Endodermal cell (in vitro differentiated cells): ENCODE measurements around the gene HEXB. TPM values are rescaled to one million over a fixed set of nuclear protein-coding genes. Genes with fewer than 3 reads are reported as not detected.

Source experiments
- DNase-seq: peaks from one replicate; pipeline ENCODE4 v3.0.0-alpha.2; 2017
- H3K27ac ChIP-seq: 2 replicates; pipeline ENCODE4 v1.5.1; 2013; ENCODE audit warnings: mild to moderate bottlenecking, low read depth, low read length, moderate library complexity
- H3K27me3 ChIP-seq: 2 replicates; pipeline ENCODE4 v1.6.1; 2013; ENCODE audit warnings: mild to moderate bottlenecking, low read length, moderate library complexity; ENCODE audit not compliant: insufficient read depth, control insufficient read depth, poor library complexity, severe bottlenecking
- H3K36me3 ChIP-seq: 2 replicates; pipeline ENCODE4 v1.7.0; 2013; ENCODE audit warnings: mild to moderate bottlenecking, low read length, moderate library complexity; ENCODE audit not compliant: control insufficient read depth, insufficient read depth
- H3K4me1 ChIP-seq: one replicate; pipeline ENCODE4 v1.7.0; 2013; ENCODE audit warnings: low read length; ENCODE audit not compliant: control insufficient read depth, insufficient read depth
- H3K4me3 ChIP-seq: 2 replicates; pipeline ENCODE4 v1.5.1; 2013; ENCODE audit warnings: mild to moderate bottlenecking, low read length, moderate library complexity
- H3K9ac ChIP-seq: 2 replicates; pipeline ENCODE4 v1.6.1; 2013; ENCODE audit warnings: mild to moderate bottlenecking, low read length, moderate library complexity; ENCODE audit not compliant: poor library complexity, severe bottlenecking; ENCODE audit errors: extremely low read depth
- H3K9me3 ChIP-seq: 2 replicates; pipeline ENCODE4 v1.6.1; 2013; ENCODE audit warnings: mild to moderate bottlenecking, low read length, moderate library complexity; ENCODE audit not compliant: control insufficient read depth
- H3K27ac Mint-ChIP-seq: 2 replicates; pipeline ENCODE4 v1.8.0; 2020; ENCODE audit warnings: mixed read lengths
- H3K27me3 Mint-ChIP-seq: 2 replicates; pipeline ENCODE4 v1.8.0; 2021; ENCODE audit warnings: mild to moderate bottlenecking, mixed read lengths; ENCODE audit not compliant: insufficient read depth
- H3K36me3 Mint-ChIP-seq: 2 replicates; pipeline ENCODE4 v1.8.0; 2020; ENCODE audit warnings: low read depth, mixed read lengths
- H3K4me1 Mint-ChIP-seq: 2 replicates; pipeline ENCODE4 v1.8.0; 2020; ENCODE audit warnings: mixed read lengths
- H3K4me3 Mint-ChIP-seq: 2 replicates; pipeline ENCODE4 v1.8.0; 2020; ENCODE audit warnings: mild to moderate bottlenecking, moderate library complexity, mixed read lengths
- H3K9me3 Mint-ChIP-seq: 2 replicates; pipeline ENCODE4 v1.8.0; 2020; ENCODE audit warnings: mild to moderate bottlenecking, mixed read lengths
- WGBS, 2 experiments: methylation state at CpG; one replicate each; pipeline versions ENCODE4 v1.1.5 to v1.1.7; 2013; ENCODE audit warnings: missing lambda C conversion rate in 2 of 2, mixed read lengths in 1 of 2; ENCODE audit not compliant: insufficient coverage in 1 of 2, insufficient read length in 1 of 2; 5-methylcytosine and 5-hydroxymethylcytosine counted together
- total RNA-seq, 2 donors: library from RNA; stranded (reverse); fragmentation: NEBNext Ultra II Directional in 1 of 2; extraction: Animal tissue kit (Norgen Biotek cat#: 25700) in 1 of 2; gene quantifications; 2 replicates in 1 of 2; 3 replicates in 1 of 2; pipeline ENCODE4 v1.2.1, GENCODE V29; 2021
- TF ChIP-seq, protein P1 (sequence below): fragments of 200-600 bp; sonication (generic); conservative IDR thresholded peaks from 2 replicates; pipeline ENCODE4 v1.5.0; 2021; ENCODE audit warnings: antibody characterized with exemption, mild to moderate bottlenecking

The HEXB gene
- total RNA-seq, 2 donors from 2014 or later = 68.4 to 112 TPM

DNA sequence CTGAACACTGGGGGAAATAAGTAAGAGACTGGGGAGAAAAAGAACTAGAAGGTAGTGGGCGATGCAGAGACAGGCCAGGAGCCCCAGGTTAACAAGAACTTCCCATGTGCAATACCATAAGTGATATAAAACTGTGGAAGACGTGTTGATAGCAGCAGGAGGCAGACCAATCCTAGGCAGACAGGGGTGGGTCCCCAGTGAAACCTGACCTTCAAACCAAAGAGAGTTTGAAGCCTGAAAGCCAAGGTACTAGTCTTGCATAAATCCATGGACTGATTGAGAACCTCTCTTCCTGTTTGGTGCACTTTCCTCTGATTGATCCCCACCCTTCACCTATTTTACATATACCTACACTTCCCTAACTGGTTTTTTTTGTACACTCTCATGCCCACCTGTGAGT, 15.2 kb upstream of the HEXB start:
- DNase-seq = no peak
- Histone ChIP-seq H3K9me3 (peaks cover 5% of the 10 kb centered on the region), H3K36me3 (no peaks in the 10 kb centered on the region), H3K27ac (no peak overlapping the region), H3K4me1 (no peaks in the 10 kb centered on the region), H3K27me3 (no peaks in the 10 kb centered on the region), H3K9ac (no peak overlapping the region), H3K4me3 (no peak overlapping the region)
- Mint-ChIP-seq H3K36me3 (no peaks in the 10 kb centered on the region), H3K4me3 (no peak overlapping the region), H3K9me3 (no peaks in the 10 kb centered on the region), H3K27me3 (no peaks in the 10 kb centered on the region), H3K4me1 (peaks cover 5% of the 10 kb centered on the region), H3K27ac (no peak overlapping the region)
- TF ChIP-seq, protein P1, sequence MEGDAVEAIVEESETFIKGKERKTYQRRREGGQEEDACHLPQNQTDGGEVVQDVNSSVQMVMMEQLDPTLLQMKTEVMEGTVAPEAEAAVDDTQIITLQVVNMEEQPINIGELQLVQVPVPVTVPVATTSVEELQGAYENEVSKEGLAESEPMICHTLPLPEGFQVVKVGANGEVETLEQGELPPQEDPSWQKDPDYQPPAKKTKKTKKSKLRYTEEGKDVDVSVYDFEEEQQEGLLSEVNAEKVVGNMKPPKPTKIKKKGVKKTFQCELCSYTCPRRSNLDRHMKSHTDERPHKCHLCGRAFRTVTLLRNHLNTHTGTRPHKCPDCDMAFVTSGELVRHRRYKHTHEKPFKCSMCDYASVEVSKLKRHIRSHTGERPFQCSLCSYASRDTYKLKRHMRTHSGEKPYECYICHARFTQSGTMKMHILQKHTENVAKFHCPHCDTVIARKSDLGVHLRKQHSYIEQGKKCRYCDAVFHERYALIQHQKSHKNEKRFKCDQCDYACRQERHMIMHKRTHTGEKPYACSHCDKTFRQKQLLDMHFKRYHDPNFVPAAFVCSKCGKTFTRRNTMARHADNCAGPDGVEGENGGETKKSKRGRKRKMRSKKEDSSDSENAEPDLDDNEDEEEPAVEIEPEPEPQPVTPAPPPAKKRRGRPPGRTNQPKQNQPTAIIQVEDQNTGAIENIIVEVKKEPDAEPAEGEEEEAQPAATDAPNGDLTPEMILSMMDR = no peak
- 93 to 94% methylated on average over 2 of the region's 2 CpGs for WGBS, 2 experiments

DNA sequence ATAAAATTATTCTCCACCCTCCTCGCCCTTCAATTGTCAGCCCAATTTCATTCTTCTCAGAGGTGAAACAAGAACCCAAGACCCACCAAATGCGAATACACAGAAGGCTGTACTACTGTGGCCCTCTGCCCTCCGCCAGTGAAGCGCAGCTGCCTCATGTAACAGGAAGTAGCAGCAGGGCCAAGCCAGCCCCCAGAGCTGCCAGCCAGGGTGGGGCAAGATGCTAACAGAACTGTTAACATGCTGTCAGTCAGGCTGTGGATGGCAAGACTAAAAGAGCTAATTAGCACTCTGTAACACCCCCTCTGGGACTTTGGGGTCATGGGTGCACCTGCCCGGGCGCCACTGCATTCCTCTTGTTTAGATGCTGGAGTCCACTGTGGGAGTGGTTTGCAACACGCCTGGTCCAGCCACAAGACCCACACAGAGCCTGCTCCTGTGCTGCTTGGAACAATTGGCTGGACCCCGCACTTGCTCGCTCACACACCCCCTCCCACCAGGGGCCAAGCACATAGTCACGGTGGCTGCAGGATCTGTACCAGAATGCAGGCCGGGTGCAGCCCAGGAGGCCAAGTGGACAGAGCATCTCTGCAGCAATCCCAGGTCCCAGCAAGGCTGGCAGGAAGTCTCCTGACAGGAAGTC, 14.5 kb upstream of the HEXB start:
- H3K4me1 Mint-ChIP-seq = peaks cover 5% of the 10 kb centered on the region
- H3K9me3 Mint-ChIP-seq = no peaks in the 10 kb centered on the region
- Histone ChIP-seq H3K4me1 (no peaks in the 10 kb centered on the region), H3K27ac (no peak overlapping the region), H3K27me3 (no peaks in the 10 kb centered on the region), H3K9ac (no peak overlapping the region), H3K36me3 (no peaks in the 10 kb centered on the region), H3K9me3 (peaks cover 5% of the 10 kb centered on the region), H3K4me3 (no peak overlapping the region)
- H3K27ac Mint-ChIP-seq = no peak overlapping the region
- WGBS, 2 experiments = 89 to 94% methylated on average over 5 to 11 of the region's 11 CpGs
- no peaks in the 10 kb centered on the region for H3K27me3 Mint-ChIP-seq
- DNase-seq = no peak
- TF ChIP-seq, protein P1 = no peak
- no peaks in the 10 kb centered on the region for H3K36me3 Mint-ChIP-seq
- H3K4me3 Mint-ChIP-seq = no peak overlapping the region

DNA sequence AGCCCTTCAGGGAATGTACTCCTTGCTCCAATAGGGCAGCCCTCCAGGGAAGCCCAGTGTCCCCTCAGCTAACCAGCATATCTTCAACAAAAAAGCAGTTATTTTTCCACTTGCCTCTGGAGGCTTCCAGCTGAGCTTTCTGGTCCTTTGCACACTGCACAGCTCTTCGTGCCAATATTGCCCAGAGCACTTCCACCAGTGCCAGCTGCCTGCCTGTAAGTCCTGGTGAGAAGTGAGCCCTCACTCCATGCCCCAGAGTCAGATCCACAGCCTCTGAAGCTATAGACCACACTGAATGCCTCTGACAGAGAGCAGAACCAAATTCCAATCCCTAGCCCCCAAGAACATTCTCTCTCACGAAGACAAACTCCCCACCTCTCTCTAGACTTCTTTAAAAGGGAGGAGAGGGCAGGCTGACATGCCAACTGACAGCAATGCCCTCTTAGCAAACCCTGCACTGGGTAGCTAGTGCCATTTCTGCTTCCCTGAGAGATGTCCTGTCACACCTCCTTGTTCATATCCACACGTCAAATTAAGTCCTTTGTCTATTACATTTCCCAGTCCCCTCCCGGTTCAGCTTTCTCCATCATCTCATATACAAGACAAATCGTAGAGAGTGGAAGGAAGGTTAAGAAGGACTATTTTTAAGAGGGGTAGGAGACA, 12.7 kb upstream of the HEXB start:
- H3K9me3 ChIP-seq = peaks cover 5% of the 10 kb centered on the region
- H3K36me3 ChIP-seq = no peaks in the 10 kb centered on the region
- no peak overlapping the region for H3K4me3 ChIP-seq
- Mint-ChIP-seq H3K4me1 (peaks cover 5% of the 10 kb centered on the region), H3K9me3 (no peaks in the 10 kb centered on the region), H3K36me3 (no peaks in the 10 kb centered on the region), H3K27me3 (no peaks in the 10 kb centered on the region), H3K4me3 (no peak overlapping the region), H3K27ac (no peak overlapping the region)
- WGBS, 2 experiments = 76 to 87% methylated on average over 1 to 5 of the region's 5 CpGs
- TF ChIP-seq, protein P1 = no peak
- no peak overlapping the region for H3K9ac ChIP-seq
- H3K27me3 ChIP-seq = no peaks in the 10 kb centered on the region
- H3K27ac ChIP-seq = no peak overlapping the region
- DNase-seq = no peak
- H3K4me1 ChIP-seq = no peaks in the 10 kb centered on the region
